22Rv1 (cell line): Measurements from ENCODE around the gene LCN6.
"Not testable (repeated sequence)": the region's sequence is repeated elsewhere in the genome, so short reads cannot be mapped to it uniquely, and the experiment has no call there.

ENCODE experiments used
- CTCF ChIP-seq: fragments of 450-650 bp; IDR thresholded peaks from 2 replicates; pipeline ENCODE4 v1.5.1; 2017; ENCODE audit warnings: mild to moderate bottlenecking
- ZFX ChIP-seq: fragments of 450-650 bp; IDR thresholded peaks from 2 replicates; pipeline ENCODE4 v1.6.1; 2017; ENCODE audit warnings: antibody characterized with exemption, borderline replicate concordance

- TF ChIP-seq CTCF, ZFX: not testable (repeated sequence)
These were observed 37.1 kb downstream of the LCN6 start for GRCh38 chr9:136711219-136711648.
